ENCODE results near the gene SLC36A1.
"Not testable (repeated sequence)": the region's sequence is repeated elsewhere in the genome, so short reads cannot be mapped to it uniquely, and the experiment has no call there.

SLC36A1 gene

DNA sequence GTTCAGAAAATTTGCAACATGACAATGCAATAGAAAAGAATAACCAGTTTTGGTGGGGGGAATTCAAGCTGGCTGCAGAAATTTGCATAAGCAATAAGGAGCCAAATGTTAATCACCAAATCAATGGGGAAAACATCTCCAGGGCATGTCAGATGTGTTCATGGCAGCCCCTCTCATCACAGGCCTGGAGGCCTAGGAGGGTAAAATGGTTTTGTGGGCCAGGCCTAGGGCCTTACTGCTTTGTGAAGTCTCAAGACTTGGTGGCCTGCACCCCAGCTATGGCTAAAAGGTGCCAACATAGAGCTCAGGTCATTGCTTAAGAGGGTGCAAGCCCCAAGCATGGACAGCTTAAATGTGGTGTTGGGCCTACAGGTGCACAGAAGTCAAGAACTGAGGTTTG, 29.7 kb upstream of the SLC36A1 start:
- Histone ChIP-seq H3K9me2 (replicated peaks; ENCODE audit: control insufficient read depth, low read length) (no peaks in the 10 kb centered on the region), H3K27ac (ENCODE audit: low read depth, low read length) (no peak overlapping the region), H3K36me3 (ENCODE audit: control insufficient read depth, low read length) (no peaks in the 10 kb centered on the region), H3K79me2 (ENCODE audit: control insufficient read depth, low read length) (no peaks in the 10 kb centered on the region), H3K4me3 (ENCODE audit: low read length) (no peak overlapping the region), H3F3A (ENCODE audit: control insufficient read depth, insufficient read depth) (no peaks in the 10 kb centered on the region), H4K20me1 (ENCODE audit: control insufficient read depth, insufficient read depth, low read depth, low read length) (no peaks in the 10 kb centered on the region), H3K9me3 (ENCODE audit: control insufficient read depth, insufficient read depth, low read length) (peaks cover 23% of the 10 kb centered on the region), H3K4me2 (ENCODE audit: low read length) (no peak overlapping the region), H3K4me1 (ENCODE audit: control insufficient read depth, low read length) (no peaks in the 10 kb centered on the region), H3K27me3 (ENCODE audit: control insufficient read depth, low read length) (peaks cover 1% of the 10 kb centered on the region; the same call in 1 of the 2 replicates)
- TF ChIP-seq CTCF (IDR thresholded peaks at IDR 0.05; ENCODE audit: low read depth, low read length, poor library complexity, severe bottlenecking) = no peak
- TF ChIP-seq EZH2phosphoT487 (IDR thresholded peaks at IDR 0.05; ENCODE audit: borderline replicate concordance, low read length) = no peak

GRCh38 chr5:151420127-151420526, 27.3 kb upstream of the SLC36A1 start:
- TF ChIP-seq EZH2phosphoT487 (IDR thresholded peaks at IDR 0.05; ENCODE audit: borderline replicate concordance, low read length) (no peak), CTCF (IDR thresholded peaks at IDR 0.05; ENCODE audit: low read depth, low read length, poor library complexity, severe bottlenecking) (no peak)
- H3K4me2 ChIP-seq (ENCODE audit: low read length) = no peak overlapping the region
- H3K27me3 ChIP-seq (ENCODE audit: control insufficient read depth, low read length) = peaks cover 4% of the 10 kb centered on the region; the same call in 1 of the 2 replicates
- H3K9me3 ChIP-seq (ENCODE audit: control insufficient read depth, insufficient read depth, low read length) = peaks cover 23% of the 10 kb centered on the region
- H3K4me3 ChIP-seq (ENCODE audit: low read length) = no peak overlapping the region
- H4K20me1 ChIP-seq (ENCODE audit: control insufficient read depth, insufficient read depth, low read depth, low read length) = no peaks in the 10 kb centered on the region
- no peaks in the 10 kb centered on the region for H3F3A ChIP-seq (ENCODE audit: control insufficient read depth, insufficient read depth)
- no peaks in the 10 kb centered on the region for H3K9me2 ChIP-seq (replicated peaks; ENCODE audit: control insufficient read depth, low read length)
- H3K36me3 ChIP-seq (ENCODE audit: control insufficient read depth, low read length) = no peaks in the 10 kb centered on the region
- H3K79me2 ChIP-seq (ENCODE audit: control insufficient read depth, low read length) = no peaks in the 10 kb centered on the region
- no peak overlapping the region for H3K27ac ChIP-seq (ENCODE audit: low read depth, low read length)
- no peaks in the 10 kb centered on the region for H3K4me1 ChIP-seq (ENCODE audit: control insufficient read depth, low read length)

DNA sequence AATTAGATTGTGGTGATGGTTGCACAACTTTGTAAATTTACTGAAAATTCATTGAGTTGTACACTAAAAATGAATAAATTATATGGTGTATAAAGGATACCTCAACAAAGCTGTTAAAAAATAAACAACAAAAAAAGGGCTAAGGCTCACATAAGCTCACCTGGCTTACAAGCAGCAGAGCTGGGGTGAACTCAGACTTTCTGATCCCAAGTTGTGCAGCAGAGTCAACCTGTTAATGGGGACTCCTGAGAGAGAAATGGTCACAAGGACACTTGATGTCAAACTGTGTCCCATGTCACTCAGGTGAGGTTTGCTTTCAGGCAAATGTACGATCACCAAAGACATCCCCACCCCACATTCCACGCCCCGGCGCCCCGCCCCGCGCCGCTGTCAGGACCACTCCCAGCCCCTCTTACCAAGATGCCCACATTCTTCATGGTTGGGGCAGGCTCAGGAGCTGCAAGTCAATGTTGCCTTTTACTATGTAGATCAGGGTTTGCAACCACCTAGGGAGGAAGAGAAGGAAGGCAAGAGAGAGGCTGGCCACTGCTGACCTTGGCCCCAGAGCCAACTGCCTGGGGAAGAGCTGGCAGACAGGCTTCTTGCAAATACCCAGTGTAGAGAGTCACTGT, 22.4 kb upstream of the SLC36A1 start:
- H3K27me3 ChIP-seq (ENCODE audit: control insufficient read depth, low read length) = peaks cover 4% of the 10 kb centered on the region; the same call in 1 of the 2 replicates

GRCh38 chr5:151426347-151426746, 21.1 kb upstream of the SLC36A1 start:
- H3K27me3 ChIP-seq (ENCODE audit: control insufficient read depth, low read length); H3K36me3 ChIP-seq (ENCODE audit: control insufficient read depth, low read length); H3K27ac ChIP-seq (ENCODE audit: low read depth, low read length); H3K9me2 ChIP-seq (replicated peaks; ENCODE audit: control insufficient read depth, low read length); H4K20me1 ChIP-seq (ENCODE audit: control insufficient read depth, insufficient read depth, low read depth, low read length); H3K4me1 ChIP-seq (ENCODE audit: control insufficient read depth, low read length); H3K9me3 ChIP-seq (ENCODE audit: control insufficient read depth, insufficient read depth, low read length); H3K4me3 ChIP-seq (ENCODE audit: low read length); H3K79me2 ChIP-seq (ENCODE audit: control insufficient read depth, low read length); H3K4me2 ChIP-seq (ENCODE audit: low read length); H3F3A ChIP-seq (ENCODE audit: control insufficient read depth, insufficient read depth): not testable (repeated sequence)

More for the DNA sequence above, 22.4 kb upstream of the SLC36A1 start:
- Histone ChIP-seq H3K4me3 (ENCODE audit: low read length) (no peak overlapping the region), H3K79me2 (ENCODE audit: control insufficient read depth, low read length) (no peaks in the 10 kb centered on the region), H3K4me1 (ENCODE audit: control insufficient read depth, low read length) (peaks cover 8% of the 10 kb centered on the region), H3K4me2 (ENCODE audit: low read length) (no peak overlapping the region), H3K27ac (ENCODE audit: low read depth, low read length) (no peak overlapping the region), H3F3A (ENCODE audit: control insufficient read depth, insufficient read depth) (no peaks in the 10 kb centered on the region), H4K20me1 (ENCODE audit: control insufficient read depth, insufficient read depth, low read depth, low read length) (no peaks in the 10 kb centered on the region), H3K9me2 (replicated peaks; ENCODE audit: control insufficient read depth, low read length) (no peaks in the 10 kb centered on the region), H3K36me3 (ENCODE audit: control insufficient read depth, low read length) (no peaks in the 10 kb centered on the region), H3K9me3 (ENCODE audit: control insufficient read depth, insufficient read depth, low read length) (no peaks in the 10 kb centered on the region)
- no peak for TF ChIP-seq CTCF (IDR thresholded peaks at IDR 0.05; ENCODE audit: low read depth, low read length, poor library complexity, severe bottlenecking)
- TF ChIP-seq EZH2phosphoT487 (IDR thresholded peaks at IDR 0.05; ENCODE audit: borderline replicate concordance, low read length) = no peak
